Stimulated activated naive CD4-positive, alpha-beta T cell treated with Interleukin-2 at 50 U/mL for 16 hours (primary cell): ENCODE data around the gene FAM168B.

Source experiments
- DNase-seq: peaks from one replicate; lab custom pipeline; 2025; lab: John Stamatoyannopoulos, UW

The FAM168B gene

DNA sequence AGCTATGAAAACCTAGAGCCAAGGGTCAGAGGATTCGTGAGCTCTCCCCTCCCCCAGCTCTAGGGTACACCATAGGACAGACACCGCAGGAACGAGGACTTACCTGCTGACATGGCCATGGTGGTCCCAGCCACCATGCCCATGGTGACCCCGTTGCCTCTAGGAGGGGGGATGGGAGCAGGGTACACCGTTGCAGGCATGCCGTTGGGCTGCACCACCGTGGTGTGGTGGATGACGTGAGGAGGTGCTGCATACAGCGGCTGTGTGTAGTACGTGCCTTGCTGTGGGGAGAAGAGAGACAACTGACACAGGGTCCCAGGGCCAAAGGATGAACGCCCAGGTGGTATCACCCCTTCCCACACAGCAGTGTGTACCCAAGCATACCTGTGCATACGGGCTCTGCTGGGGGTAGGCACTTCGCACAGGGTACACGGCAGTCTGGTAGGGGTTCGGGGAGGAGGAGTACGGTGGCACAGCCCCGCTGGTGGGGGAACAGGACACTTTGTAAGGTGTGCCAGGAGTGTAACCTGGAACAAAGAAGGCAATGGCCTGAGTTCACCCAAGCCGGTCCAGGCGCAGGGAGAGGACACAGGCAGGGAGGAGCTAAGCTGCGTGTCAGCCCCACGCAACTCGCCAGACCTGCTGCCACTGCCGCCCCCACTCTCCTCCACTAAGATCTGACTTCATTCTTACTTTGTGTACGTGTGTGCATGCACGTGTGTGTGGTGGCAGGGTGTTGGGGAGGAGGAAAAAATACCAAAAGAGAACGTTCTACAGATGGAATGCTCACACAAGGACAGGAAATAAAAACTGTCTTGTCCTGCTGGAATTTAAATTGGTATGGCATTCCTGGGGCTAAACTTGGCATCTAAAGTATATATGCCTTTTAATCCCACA, 37.8 kb downstream of the FAM168B start:
- no peak for DNase-seq

GRCh38 chr2:131054488-131054887, 38.8 kb downstream of the FAM168B start:
- DNase-seq: no peak

- no peak for DNase-seq
These were observed 40.5 kb downstream of the FAM168B start for GRCh38 chr2:131052741-131053263.

GRCh38 chr2:131050896-131051295, 42.4 kb downstream of the FAM168B start:
- DNase-seq: no peak

DNA sequence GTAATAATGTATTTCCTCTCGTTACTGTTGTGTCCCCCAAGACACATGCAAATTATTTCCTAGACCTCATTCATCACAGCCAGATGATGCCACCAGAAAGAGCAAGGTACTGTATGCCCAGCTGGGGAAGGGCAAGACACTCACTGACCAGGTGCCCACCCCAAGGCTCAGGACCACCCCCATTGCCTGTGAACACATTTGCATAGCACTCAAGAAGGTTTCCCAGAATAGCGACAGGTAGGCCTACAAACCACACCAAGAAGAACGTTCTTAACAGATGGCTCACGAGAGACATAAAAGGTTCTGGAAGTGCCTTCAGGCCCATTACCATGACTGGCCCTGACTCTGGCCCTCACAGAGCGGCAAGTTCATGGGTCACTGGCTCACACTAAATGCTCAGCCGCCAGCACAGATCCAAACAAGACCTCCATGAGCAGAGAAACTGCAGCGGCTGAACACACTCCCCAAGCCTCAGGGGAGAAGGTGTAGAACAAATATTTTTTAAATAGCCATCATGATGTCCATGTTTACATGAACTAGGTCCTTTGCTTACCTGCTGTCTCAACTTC, 44.0 kb downstream of the FAM168B start:
- no peak for DNase-seq

GRCh38 chr2:131048641-131049040, 44.6 kb downstream of the FAM168B start:
- DNase-seq: no peak

- DNase-seq: no peak
These were observed 45.2 kb downstream of the FAM168B start for GRCh38 chr2:131047920-131048560.

- no peak for DNase-seq
These were observed 46.2 kb downstream of the FAM168B start for GRCh38 chr2:131046918-131047652.

DNA sequence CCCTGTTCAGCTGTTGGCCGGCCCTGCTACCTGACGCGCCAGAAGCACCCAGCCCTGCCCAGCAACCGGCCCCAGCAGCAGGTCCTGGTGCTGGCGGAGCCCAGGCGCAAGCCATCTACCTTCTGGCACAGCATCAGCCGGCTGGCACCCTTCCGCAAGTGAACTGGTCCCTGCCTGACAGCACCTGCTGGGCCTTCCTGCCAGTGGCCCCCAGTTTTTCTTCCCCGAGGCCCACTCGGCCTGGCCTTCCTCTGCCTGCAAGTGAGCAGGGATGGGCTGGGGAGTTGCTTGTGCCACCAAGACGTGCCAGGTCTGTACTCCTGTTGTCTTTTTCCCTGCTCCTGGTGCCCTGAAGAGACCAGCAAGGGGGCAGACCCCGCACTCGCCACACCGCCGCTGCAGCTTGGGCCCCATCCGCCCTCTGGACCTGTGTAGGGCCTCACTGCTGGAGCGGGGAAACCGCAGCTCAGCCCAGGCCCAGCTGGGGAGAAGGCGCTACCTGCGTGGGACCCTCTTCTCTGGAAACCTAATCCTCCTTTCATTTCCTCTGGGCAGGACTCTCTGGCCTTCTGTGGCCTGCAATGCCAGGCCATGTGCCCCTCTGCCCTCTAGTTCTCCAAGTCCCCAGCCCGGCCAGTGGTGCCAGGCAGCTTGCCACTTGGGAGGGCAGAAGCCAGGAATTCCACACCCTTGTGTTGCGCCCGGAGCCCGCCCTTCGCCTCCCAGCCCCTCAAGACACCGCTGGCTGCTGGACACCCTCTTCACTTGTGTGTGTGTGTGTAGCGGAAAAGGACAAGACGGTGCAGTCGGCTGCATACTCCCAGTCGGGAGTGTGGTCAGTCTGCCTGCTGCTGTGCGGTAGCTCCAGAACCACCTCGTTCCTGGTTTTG, 47.0 kb downstream of the FAM168B start:
- no peak for DNase-seq

DNA sequence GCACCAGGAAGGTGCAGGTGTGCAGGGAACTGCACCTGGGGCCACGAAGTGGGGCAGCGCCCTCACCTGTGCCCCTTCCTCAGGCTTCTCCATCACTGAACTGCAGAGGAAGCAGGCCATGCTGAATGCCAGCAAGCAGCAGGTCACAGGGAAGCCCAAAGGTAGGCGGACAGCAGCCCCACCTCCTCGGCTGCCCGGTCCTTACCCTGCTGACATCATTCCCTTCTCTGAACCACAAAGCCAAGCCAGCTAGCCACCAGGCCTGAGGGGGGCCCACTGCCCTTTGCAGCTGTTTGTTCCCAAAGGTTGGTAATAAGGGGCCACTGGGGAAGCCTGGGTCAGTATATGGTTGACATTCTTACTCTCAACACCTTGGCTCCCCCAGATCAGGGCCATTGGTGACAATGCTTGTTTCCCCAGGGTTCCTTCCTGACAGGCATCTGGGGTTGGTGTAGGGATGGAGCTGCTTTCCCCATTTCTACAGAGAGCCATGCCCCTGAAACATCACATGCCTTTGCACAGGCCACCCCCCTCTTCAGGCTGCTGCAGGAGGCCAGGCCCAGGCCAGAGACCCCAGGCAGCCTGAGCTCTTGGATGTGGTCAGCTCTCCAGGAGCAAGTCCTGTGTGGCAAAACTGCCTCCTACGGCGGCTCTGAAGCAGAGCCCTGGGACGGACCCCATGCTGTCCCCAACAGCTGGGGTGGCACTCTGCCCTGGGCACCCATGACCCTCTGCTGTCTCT, 47.8 kb downstream of the FAM168B start:
- no peak for DNase-seq

DNA sequence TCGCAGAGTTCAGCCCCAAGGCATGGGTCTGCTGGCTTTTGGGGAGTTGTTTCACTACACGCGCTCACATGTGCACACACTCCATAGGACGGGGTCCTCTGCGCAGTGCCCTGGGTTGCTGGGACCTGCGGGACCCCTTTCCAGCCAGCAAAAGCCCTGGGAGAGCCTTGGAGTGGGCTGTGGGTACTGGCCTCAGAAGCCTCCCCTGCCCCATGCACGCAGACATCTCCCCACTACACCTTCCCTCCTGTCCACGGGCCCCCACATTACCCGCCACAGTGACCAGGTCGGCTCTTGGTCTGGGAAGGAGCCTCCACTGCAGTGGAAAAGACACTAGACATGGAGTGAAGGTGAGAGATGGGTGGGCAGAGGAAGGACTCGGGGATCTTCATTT, 48.5 kb downstream of the FAM168B start:
- no peak for DNase-seq

DNA sequence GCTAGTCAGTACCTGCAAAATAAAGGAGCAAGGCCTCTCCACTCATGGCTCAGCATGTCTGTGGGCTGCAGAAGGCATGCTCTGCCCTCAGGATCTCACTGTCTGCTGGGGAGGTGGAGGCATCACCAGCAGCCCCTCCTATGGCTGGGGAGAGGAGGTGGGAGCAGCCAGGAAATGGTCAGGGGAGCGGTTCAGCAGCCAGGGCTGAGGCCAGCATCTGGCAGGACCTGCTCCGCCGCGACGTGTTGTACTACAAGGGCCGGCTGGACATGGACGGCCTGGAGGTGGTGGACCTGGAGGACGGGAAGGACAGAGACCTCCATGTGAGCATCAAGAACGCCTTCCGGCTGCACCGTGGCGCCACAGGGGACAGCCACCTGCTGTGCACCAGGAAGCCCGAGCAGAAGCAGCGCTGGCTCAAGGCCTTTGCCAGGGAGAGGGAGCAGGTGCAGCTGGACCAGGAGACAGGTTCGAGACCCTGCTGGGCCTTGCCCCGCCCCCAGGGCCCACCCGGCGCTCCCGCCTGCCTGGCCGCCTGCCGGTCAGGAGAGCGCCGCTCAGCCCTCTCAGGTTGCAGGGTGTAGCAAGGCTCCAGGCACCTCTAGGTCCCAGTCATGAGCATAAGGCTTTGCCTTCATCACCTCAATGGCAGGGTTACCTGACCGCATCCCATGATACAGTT, 49.0 kb downstream of the FAM168B start:
- DNase-seq: no peak

DNA sequence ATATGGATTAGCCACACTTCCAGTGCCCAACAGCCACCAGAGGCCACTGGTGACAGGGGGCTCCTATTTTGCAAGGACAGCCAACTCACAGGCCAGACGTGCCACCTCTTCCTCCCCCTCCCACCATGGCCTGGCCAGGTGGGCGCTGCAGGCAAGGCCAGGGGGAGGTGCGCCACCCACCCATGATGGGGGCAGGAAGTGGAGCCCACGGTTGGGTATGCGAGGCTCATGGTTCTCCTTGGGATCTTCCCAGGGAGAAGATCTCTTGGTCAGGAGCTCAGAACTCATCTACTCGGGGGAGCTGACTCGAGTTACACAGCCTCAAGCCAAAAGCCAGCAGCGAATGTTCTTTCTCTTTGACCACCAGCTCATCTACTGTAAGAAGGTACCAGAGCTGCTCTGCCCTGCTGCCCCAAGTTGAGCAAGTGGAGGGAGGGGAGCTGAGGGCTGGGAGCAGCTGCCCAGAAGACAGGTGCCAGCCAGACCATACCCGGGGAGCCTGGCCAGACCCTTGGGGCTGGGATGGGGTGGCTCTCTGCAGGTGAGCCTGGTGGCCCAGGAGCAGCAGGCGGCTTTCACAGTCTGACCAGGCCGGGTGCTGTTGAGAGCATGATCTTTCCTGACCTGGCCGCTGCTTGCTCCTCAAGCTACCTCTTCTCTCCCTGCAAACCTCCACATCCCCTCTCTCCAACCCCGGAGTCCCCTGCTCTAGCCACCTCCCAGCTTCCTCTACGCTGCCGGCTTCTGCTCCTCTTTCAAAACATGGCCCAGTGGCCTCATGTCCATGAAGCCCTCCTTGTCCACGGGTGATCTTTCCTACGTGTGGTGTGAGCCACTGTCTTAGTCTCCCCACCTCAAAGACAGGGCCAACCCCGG, 49.8 kb downstream of the FAM168B start:
- no peak for DNase-seq

DNA sequence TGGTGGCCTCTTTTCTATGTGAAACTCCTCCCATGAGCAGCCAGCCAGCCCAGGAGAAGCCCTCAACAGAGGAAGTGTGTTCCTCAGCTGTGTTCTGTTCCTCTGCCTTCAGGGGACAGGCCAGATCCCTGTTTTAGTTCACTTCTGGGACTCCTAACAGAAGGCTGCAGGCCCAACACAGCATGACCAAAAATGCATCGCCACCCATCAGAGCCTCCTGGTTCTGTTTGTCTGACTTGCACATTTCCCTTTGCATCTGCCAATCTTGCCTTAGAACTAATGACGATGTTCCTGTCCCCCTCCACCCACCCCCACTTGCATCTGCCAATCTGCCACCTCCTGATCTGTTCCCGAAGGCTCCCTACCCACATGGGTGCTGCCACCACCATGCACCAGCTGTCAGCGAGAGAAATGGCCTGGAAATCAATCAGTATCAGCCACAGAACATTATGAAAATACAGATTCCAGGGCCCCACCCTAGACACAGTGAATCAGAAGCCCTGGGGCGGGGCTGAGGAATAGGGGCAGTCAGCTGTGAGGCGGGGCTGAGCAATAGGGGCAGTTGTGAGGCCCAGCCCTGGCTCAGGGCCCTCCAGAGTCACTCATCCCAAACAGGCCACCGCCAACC, 51.0 kb downstream of the FAM168B start:
- no peak for DNase-seq

- no peak for DNase-seq
These were observed 51.7 kb downstream of the FAM168B start for GRCh38 chr2:131041402-131042147.

DNA sequence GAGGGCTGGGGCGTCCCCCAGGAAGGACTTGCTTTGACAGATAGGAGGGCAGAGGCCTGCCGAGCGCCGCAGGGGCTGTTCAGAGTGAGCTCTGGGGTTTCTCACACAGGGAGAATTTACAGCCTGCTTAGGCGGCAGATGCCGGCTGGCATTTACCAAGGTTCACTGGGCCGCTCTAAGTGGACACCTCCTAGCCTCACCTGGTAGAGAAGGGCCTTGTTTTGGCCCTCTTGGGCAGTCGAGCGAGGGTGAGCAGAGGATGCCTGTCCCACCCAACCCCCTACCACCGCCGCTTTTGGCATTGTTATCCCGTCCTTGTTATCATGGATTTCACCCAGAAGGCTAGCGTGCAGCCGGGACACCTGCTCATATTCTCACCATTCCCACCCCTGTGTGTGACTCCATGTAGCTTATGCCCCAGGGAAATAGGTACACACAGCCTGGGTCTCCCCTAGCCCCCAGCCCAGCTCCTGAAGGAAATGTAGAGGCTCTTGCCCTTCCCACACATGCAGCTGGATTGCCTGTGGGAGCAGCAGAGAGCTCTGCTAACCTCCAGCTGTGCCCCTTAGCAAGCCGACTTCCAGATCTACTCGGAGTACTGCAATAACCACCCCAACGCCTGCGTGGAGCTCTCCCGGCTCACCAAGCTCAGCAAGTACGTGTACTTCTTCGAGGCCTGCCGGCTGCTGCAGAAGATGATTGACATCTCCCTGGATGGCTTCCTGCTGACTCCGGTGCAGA, 52.4 kb downstream of the FAM168B start:
- no peak for DNase-seq
